ENCODE results near the gene ERFL. TPM values are rescaled to one million over a fixed set of nuclear protein-coding genes. Genes with fewer than 3 reads are reported as not detected.

ERFL gene
- total RNA-seq, 6 experiments from 2014 or later: 0.09 to 0.17 (median 0.12) TPM; not detected in 2

DNA sequence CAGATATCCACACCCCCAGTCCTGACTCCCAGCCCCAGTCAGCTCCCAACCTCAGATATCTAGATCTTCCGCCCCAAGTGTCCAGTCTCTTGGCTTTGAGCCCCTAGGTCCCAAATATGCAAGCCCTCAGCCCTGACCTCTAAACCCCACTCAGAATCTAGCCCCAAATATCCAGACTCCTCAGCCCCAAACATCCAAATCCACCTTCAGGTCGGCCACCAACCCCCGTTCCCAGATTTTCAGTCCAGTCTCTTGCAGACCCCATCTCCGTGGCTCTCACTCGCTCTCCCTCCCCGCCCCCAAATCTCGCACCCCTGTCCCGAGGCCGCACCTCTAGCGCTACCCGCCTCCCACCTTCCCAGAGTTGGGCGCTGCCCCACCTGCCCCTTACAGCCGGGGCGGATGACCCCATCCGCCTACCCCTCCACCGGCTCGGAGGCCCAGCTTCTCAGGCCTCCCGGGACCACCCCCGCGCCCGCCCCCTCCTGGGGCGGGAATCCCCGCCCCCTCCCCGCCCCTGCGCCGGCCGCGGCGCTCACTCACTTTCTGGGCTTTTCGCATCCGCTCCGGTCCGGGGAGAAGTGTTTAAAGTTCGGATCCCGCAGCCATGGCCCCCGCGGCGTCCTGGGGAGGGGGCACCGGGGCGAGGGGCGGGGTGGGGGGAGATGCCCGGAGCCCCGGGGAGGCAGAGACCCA lies 604 bp downstream of the ERFL start:
- peaks cover 9% of the 10 kb centered on the region for H3K4me1 Mint-ChIP-seq (ENCODE audit: low read depth)
- TF ChIP-seq CTCF (IDR thresholded peaks at IDR 0.05): no peak
- peak overlapping the region; percentile 79 for H3K4me3 Mint-ChIP-seq
- H3K9me3 Mint-ChIP-seq: no peaks in the 10 kb centered on the region
- H3K36me3 Mint-ChIP-seq (ENCODE audit: low read depth): no peaks in the 10 kb centered on the region
- H3K27me3 Mint-ChIP-seq (ENCODE audit: insufficient read depth): peaks cover 39% of the 10 kb centered on the region
- no peak overlapping the region for H3K27ac Mint-ChIP-seq
- no peak for DNase-seq

- TF ChIP-seq CTCF (IDR thresholded peaks at IDR 0.05): no peak
- Mint-ChIP-seq H3K9me3 (no peaks in the 10 kb centered on the region), H3K27ac (no peak overlapping the region), H3K36me3 (ENCODE audit: low read depth) (no peaks in the 10 kb centered on the region), H3K4me3 (no peak overlapping the region), H3K4me1 (ENCODE audit: low read depth) (peaks cover 7% of the 10 kb centered on the region), H3K27me3 (ENCODE audit: insufficient read depth) (peaks cover 42% of the 10 kb centered on the region)
- no peak for DNase-seq
These were observed 1.3 kb downstream of the ERFL start for GRCh38 chr19:41926763-41927496.

DNA sequence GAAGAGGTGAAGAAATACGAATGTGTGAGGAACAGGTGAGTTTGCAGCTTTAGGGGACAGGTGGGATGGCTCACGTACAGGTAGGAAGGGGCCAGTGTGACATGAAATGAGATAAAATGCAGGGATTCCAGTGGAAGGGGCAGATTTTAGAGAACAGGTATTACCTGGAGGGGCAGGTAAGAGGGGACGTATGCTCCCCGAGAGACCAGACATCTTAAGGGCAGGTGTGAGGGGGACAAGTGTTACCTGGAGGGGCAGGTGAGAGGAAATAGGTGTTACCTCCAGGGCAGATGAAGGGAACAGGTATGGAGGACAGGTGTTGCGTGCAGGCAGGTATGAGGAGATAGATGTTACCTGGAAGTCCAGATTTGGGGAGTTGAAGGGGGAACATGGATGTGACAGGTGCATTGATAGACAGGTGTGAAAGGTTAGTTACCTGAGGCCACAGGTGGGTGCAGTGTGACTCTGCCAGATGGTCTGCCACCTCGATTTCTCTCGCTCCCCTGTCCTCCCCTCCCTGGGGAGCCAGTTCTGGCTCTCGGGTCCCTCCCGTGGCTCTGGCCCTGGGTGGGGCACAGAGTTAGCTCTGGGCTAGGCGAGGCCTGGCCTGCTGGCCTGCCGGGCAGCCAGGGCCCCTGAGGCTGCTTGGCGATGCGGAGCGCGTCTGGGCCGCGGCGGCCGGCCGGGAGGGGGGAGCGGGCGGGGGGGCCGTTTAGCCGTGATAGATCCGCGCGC lies 2.1 kb downstream of the ERFL start:
- no peaks in the 10 kb centered on the region for H3K9me3 Mint-ChIP-seq
- no peak for TF ChIP-seq CTCF (IDR thresholded peaks at IDR 0.05)
- H3K36me3 Mint-ChIP-seq (ENCODE audit: low read depth): no peaks in the 10 kb centered on the region
- no peak for DNase-seq
- H3K4me3 Mint-ChIP-seq: no peak overlapping the region
- H3K27me3 Mint-ChIP-seq (ENCODE audit: insufficient read depth): peaks cover 46% of the 10 kb centered on the region
- peaks cover 7% of the 10 kb centered on the region for H3K4me1 Mint-ChIP-seq (ENCODE audit: low read depth)
- H3K27ac Mint-ChIP-seq: no peak overlapping the region

DNA sequence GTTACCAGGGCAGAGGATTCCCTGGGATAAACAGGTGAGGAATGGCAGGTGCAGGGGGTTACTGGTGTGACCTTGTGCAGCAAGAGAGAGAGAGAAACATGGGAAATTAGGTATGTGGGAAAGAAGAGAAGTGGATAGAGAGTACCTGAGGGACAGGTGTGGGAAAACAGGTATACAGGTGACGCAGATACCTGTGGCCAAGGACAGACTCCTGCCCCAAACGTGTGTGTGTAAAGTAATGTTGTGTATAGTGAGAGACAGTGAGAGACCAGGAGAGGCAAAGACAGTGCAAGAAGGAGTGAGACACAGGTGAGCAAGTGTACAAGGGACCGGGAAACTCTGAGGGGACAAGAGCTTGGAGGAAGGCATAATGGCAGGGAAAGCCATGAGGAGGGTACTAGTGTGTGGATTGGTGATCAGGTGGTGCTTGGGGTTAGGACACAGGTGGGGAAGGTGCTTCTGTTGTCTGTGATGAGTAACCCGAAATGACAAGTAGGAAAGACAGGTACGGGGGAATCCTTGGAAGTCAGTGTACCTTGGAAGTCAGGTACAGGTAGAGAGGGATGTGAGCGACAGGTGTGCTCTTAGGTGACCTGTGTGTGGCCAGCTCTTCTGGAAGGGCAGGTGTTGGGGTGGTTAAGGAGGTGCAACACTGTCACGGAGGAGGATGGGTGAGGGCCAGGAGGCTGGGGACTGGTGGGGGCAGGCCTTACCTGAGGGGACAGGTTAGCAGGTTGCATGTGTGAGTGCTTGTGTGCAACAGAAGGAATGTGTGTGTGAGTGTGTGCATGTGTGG lies 2.8 kb downstream of the ERFL start:
- H3K36me3 Mint-ChIP-seq (ENCODE audit: low read depth): no peaks in the 10 kb centered on the region
- no peak for TF ChIP-seq CTCF (IDR thresholded peaks at IDR 0.05)
- no peak for DNase-seq
- no peaks in the 10 kb centered on the region for H3K9me3 Mint-ChIP-seq
- H3K27me3 Mint-ChIP-seq (ENCODE audit: insufficient read depth): peaks cover 39% of the 10 kb centered on the region
- H3K4me3 Mint-ChIP-seq: no peak overlapping the region
- no peak overlapping the region for H3K27ac Mint-ChIP-seq
- H3K4me1 Mint-ChIP-seq (ENCODE audit: low read depth): peaks cover 7% of the 10 kb centered on the region

Measured in HFFc6 (cell line).